Endothelial cell of umbilical vein (primary cell): ENCODE data around the gene SETDB1. TPM values are rescaled to one million over a fixed set of nuclear protein-coding genes. Genes with fewer than 3 reads are reported as not detected.

Experiments used
- BruUV-seq: library from RNA; stranded (reverse); fragments of 400-500 nt; replicated peaks from 2 replicates; lab custom pipeline; 2021; lab: Mats Ljungman, UMichigan
- CTCF ChIA-PET: fragments of 300-600, 350-600 bp; sonication (Branson Sonifier 250); formaldehyde crosslinking; loops from one replicate; lab custom pipeline; 2021; ENCODE audit warnings: antibody characterized with exemption, inconsistent platforms; lab: Charles Lee
- POLR2A ChIA-PET: fragments of 300-600, 350-600 bp; sonication (Branson Sonifier 250); formaldehyde crosslinking; loops from one replicate; lab custom pipeline; 2021; ENCODE audit warnings: antibody characterized with exemption, inconsistent platforms; lab: Charles Lee
- DNase-seq: peaks from one replicate; pipeline ENCODE4 v3.0.0-alpha.2; 2011; ENCODE audit warnings: low read depth, low spot score
- FAIRE-seq: peaks from 2 replicates; lab custom pipeline; 2011; peaks lifted over from hg19 to GRCh38; lab: Jason Lieb, UNC
- H2AFZ ChIP-seq: 2 replicates; pipeline ENCODE4 v1.6.0; 2012; ENCODE audit warnings: low read depth, low read length, control low read depth, inconsistent platforms
- H3K27ac ChIP-seq: 2 replicates; pipeline ENCODE4 v1.5.1; 2011; ENCODE audit warnings: low read depth, mild to moderate bottlenecking, control low read depth, low read length, moderate library complexity; ENCODE audit not compliant: insufficient read depth
- H3K27me3 ChIP-seq, 2 experiments: 2 replicates each; pipeline versions ENCODE4 v1.6.0 to v1.6.1; 2011; ENCODE audit warnings: low read length in 2 of 2, mixed read lengths in 1 of 2; ENCODE audit not compliant: control insufficient read depth in 2 of 2, insufficient read depth in 2 of 2
- H3K36me3 ChIP-seq, 2 experiments: 2 replicates in 1 of 2; 3 replicates in 1 of 2; pipeline ENCODE4 v1.5.1; 2011; ENCODE audit warnings: low read length in 2 of 2, mild to moderate bottlenecking in 1 of 2, moderate library complexity in 1 of 2; ENCODE audit not compliant: control insufficient read depth in 2 of 2, insufficient read depth in 2 of 2; ENCODE audit errors: extremely low read depth in 1 of 2
- H3K4me1 ChIP-seq: 3 replicates; pipeline ENCODE4 v1.5.1; 2011; ENCODE audit warnings: mild to moderate bottlenecking, low read length; ENCODE audit not compliant: control insufficient read depth, insufficient read depth; ENCODE audit errors: extremely low read depth
- H3K4me2 ChIP-seq: 2 replicates; pipeline ENCODE4 v1.6.1; 2011; ENCODE audit warnings: low read length, control low read depth, mixed read lengths; ENCODE audit not compliant: insufficient read depth
- H3K4me3 ChIP-seq, 3 experiments: fragments of 200-600 bp in 1 of 3; sonication (generic), shearing (Covaris generic) in 1 of 3; replicated peaks in 1 of 3; 2 replicates each; pipeline ENCODE4 v1.5.1; 2011 to 2016; ENCODE audit warnings: control low read depth in 3 of 3, low read length in 3 of 3, mild to moderate bottlenecking in 2 of 3, inconsistent platforms in 1 of 3, low read depth in 1 of 3, moderate library complexity in 1 of 3; ENCODE audit not compliant: insufficient read depth in 1 of 3
- H3K79me2 ChIP-seq: 2 replicates; pipeline ENCODE4 v1.6.0; 2012; ENCODE audit warnings: low read length, inconsistent platforms; ENCODE audit not compliant: control insufficient read depth, insufficient read depth
- H3K9ac ChIP-seq: replicated peaks from 2 replicates; pipeline ENCODE3; 2011; ENCODE audit warnings: low read length, control low read depth; ENCODE audit not compliant: insufficient read depth; ENCODE audit errors: extremely low read depth
- H3K9me1 ChIP-seq: replicated peaks from 3 replicates; pipeline ENCODE4 v1.6.0; 2011; ENCODE audit warnings: mild to moderate bottlenecking, low read length; ENCODE audit not compliant: control insufficient read depth, insufficient read depth; ENCODE audit errors: extremely low read depth
- H3K9me3 ChIP-seq: replicated peaks from 2 replicates; pipeline ENCODE4 v1.5.1; 2012; ENCODE audit warnings: low read length, inconsistent platforms; ENCODE audit not compliant: control insufficient read depth, insufficient read depth
- H4K20me1 ChIP-seq: replicated peaks from 2 replicates; pipeline ENCODE3; 2011; ENCODE audit warnings: mild to moderate bottlenecking, low read length; ENCODE audit not compliant: control insufficient read depth, insufficient read depth; ENCODE audit errors: extremely low read depth
- EZH2 ChIP-seq: IDR thresholded peaks from 2 replicates; pipeline ENCODE4 v1.6.1; 2012; ENCODE audit warnings: borderline replicate concordance, low read depth, mild to moderate bottlenecking, moderate library complexity, low read length, inconsistent platforms; ENCODE audit not compliant: severe bottlenecking
- FOS ChIP-seq: IDR thresholded peaks from 2 replicates; pipeline ENCODE4 v1.6.1; 2011; ENCODE audit warnings: mild to moderate bottlenecking, low read length, moderate library complexity, borderline replicate concordance; ENCODE audit not compliant: insufficient read depth
- JUN ChIP-seq: IDR thresholded peaks from 2 replicates; pipeline ENCODE4 v1.6.1; 2011; ENCODE audit warnings: borderline replicate concordance, low read depth; ENCODE audit not compliant: insufficient read length, insufficient read depth
- MYC ChIP-seq: IDR thresholded peaks from one replicate; pipeline ENCODE4 v1.6.1; 2011; ENCODE audit warnings: mild to moderate bottlenecking, low read depth, low read length
- POLR2A ChIP-seq: IDR thresholded peaks from 2 replicates; pipeline ENCODE4 v1.6.1; 2012; ENCODE audit warnings: low read depth, mild to moderate bottlenecking, control low read depth, low read length
- POLR2AphosphoS5 ChIP-seq: IDR thresholded peaks from 2 replicates; pipeline ENCODE4 v1.6.1; 2012; ENCODE audit warnings: low read depth, mild to moderate bottlenecking, control low read depth, low read length, moderate library complexity; ENCODE audit not compliant: insufficient read depth
- dilution Hi-C: fragments of 300-500 bp; cut with MboI; formaldehyde crosslinking; loops from one replicate; pipeline ENCODE4 v1.15.0; 2019; ENCODE audit warnings: low sequenced_read_pairs; ENCODE audit not compliant: extremely low pct_ligation_motif_present
- intact Hi-C: fragments of 100-400 bp; cut with micrococcal nuclease; formaldehyde crosslinking; loops from one replicate; pipeline ENCODE4 v1.10.0; 2022
- polyA plus RNA-seq, 4 experiments: library from polyadenylated mRNA; depleted of rRNA in 3 of 4; stranded (reverse) in 3 of 4; unstranded in 1 of 4; fragments of >200 nt; gene quantifications; 2 replicates each; pipeline versions ENCODE4 v1.2.1 to v1.2.3, GENCODE V29; 2011 to 2012; ENCODE audit warnings: missing spikeins in 1 of 4
- total RNA-seq: library from RNA; stranded (reverse); gene quantifications from 2 replicates; pipeline ENCODE4 v1.2.3, GENCODE V29; 2021
- TF ChIP-seq, protein P1 (sequence below): IDR thresholded peaks from 2 replicates; pipeline ENCODE4 v1.6.1; 2011; ENCODE audit not compliant: insufficient read depth, insufficient read length
- TF ChIP-seq, protein P2 (sequence below), 2 donors: IDR thresholded peaks; 1 replicate in 1 of 2; 2 replicates in 1 of 2; pipeline ENCODE4 v1.5.1; 2011; ENCODE audit warnings: low read length in 2 of 2, mild to moderate bottlenecking in 2 of 2, moderate library complexity in 2 of 2, control low read depth in 1 of 2, inconsistent platforms in 1 of 2, low read depth in 1 of 2; ENCODE audit not compliant: insufficient read depth in 1 of 2; ENCODE audit errors: extremely low read depth in 1 of 2

The SETDB1 gene
- total and polyA plus RNA-seq, 2 donors (not counting 3 experiments of a cell fraction or from before 2014, with no cell fraction given): 25.3 to 49.2 TPM

DNA sequence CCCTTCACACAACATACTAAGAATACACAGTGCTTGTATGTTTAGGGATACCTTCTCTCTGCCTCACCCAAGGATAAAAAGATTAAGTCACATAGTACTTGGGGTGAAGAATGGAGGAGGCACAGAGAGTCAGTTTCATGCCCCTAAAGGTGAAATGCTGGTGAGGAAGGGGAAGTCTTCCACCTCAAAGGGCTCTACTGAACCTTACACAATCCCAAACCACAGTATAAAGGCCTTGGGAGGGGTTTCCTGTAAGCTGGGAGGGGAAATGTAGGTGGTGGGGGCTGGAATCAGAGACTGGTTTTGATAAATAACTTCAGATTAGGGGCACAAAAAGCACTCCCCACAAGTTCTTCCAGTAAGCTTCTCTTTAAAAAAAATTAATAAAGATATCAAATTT, 77.0 kb downstream of the SETDB1 start:
- Histone ChIP-seq H3K9ac (no peak overlapping the region), H2AFZ (no peak overlapping the region), H3K4me3 (no peak overlapping the region), H4K20me1 (no peaks in the 10 kb centered on the region), H3K9me1 (no peaks in the 10 kb centered on the region), H3K36me3 (no peaks in the 10 kb centered on the region), H3K27ac (no peak overlapping the region), H3K79me2 (no peaks in the 10 kb centered on the region), H3K27me3 (no peaks in the 10 kb centered on the region), H3K4me1 (peaks cover 32% of the 10 kb centered on the region), H3K9me3 (no peaks in the 10 kb centered on the region), H3K4me2 (no peak overlapping the region)
- ChIA-PET CTCF (interaction anchor here (12.3 kb wide), 1 partner anchor 22 kb away, joined by 278 read pairs; the partner anchor contains the start of genes ANXA9 and CERS2), POLR2A (no interaction called here)
- intact Hi-C loops (no loop called here), dilution Hi-C loops (no loop called here)
- TF ChIP-seq EZH2 (no peak), POLR2AphosphoS5 (no peak), JUN (no peak), POLR2A (no peak), MYC (no peak), FOS (no peak)
- TF ChIP-seq, protein P1, sequence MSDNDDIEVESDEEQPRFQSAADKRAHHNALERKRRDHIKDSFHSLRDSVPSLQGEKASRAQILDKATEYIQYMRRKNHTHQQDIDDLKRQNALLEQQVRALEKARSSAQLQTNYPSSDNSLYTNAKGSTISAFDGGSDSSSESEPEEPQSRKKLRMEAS: no peak
- TF ChIP-seq, protein P2, sequence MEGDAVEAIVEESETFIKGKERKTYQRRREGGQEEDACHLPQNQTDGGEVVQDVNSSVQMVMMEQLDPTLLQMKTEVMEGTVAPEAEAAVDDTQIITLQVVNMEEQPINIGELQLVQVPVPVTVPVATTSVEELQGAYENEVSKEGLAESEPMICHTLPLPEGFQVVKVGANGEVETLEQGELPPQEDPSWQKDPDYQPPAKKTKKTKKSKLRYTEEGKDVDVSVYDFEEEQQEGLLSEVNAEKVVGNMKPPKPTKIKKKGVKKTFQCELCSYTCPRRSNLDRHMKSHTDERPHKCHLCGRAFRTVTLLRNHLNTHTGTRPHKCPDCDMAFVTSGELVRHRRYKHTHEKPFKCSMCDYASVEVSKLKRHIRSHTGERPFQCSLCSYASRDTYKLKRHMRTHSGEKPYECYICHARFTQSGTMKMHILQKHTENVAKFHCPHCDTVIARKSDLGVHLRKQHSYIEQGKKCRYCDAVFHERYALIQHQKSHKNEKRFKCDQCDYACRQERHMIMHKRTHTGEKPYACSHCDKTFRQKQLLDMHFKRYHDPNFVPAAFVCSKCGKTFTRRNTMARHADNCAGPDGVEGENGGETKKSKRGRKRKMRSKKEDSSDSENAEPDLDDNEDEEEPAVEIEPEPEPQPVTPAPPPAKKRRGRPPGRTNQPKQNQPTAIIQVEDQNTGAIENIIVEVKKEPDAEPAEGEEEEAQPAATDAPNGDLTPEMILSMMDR (IDR thresholded peaks at IDR 0.05; ENCODE audit: extremely low read depth in 1 of 2, insufficient read depth in 1 of 2, low read depth in 1 of 2, low read length in 2 of 2): no peak
- DNase-seq: no peak
- no peak for FAIRE-seq
- BruUV-seq: no TSS peak
